NT2/D1 (cell line): ENCODE measurements around the gene MCM8.

Experiments used
- YY1 ChIP-seq: IDR thresholded peaks from 2 replicates; pipeline ENCODE4 v1.6.1; 2011; ENCODE audit not compliant: insufficient read length, insufficient read depth
- ZNF274 ChIP-seq: IDR thresholded peaks from 2 replicates; pipeline ENCODE4 v1.6.1; 2011; ENCODE audit warnings: mild to moderate bottlenecking, low read depth, low read length

DNA sequence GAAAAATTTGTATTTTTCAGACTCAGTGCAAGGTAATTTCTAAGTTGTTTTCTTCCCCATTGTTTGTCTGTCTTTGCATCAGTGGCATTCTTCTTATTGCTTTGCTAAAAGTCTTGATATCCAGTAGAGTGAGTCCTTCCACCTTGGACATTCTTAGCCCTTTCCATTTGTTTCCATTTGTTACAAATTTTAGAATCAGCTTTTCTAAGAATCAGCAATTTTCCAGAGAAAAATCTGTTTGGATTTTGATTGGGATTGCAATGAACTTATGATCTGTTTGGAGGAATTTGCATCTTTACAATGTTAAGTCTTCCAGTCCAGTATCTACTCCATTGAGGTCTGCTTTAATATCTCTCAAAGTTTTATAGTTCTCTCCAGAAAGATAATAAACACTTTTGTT lies 67.0 kb downstream of the MCM8 start:
- TF ChIP-seq ZNF274, result no peak
- no peak for TF ChIP-seq YY1
